A673 (cell line): ENCODE measurements around the gene HOXA3. TPM values are rescaled to one million over a fixed set of nuclear protein-coding genes. Genes with fewer than 3 reads are reported as not detected.
A peak's percentile ranks its signal among the peaks of the same experiment; 100 is the strongest.

ENCODE experiments used
- BruUV-seq: library from RNA; stranded (reverse); fragments of 400-500 nt; replicated peaks from 2 replicates; lab custom pipeline; 2021; lab: Mats Ljungman, UMichigan
- CTCF ChIA-PET: fragments of 300-600 bp; sonication (Branson Sonifier 250); formaldehyde crosslinking; loops from one replicate; lab custom pipeline; 2022; ENCODE audit warnings: antibody characterized with exemption; lab: Charles Lee
- POLR2A ChIA-PET: fragments of 300-600 bp; sonication (Branson Sonifier 250); formaldehyde crosslinking; loops from one replicate; lab custom pipeline; 2022; ENCODE audit warnings: antibody characterized with exemption; ENCODE audit not compliant: low non-redundant PET; lab: Charles Lee
- DNase-seq: peaks from one replicate; pipeline ENCODE4 v3.0.0-alpha.2; 2015; ENCODE audit warnings: low spot score
- H3K27ac ChIP-seq: fragments of 200-600 bp; sonication (generic); 2 replicates; pipeline ENCODE4 v1.5.1; 2016; ENCODE audit warnings: mixed run types, low read depth, mild to moderate bottlenecking, mixed read lengths, antibody characterized with exemption, low read length; ENCODE audit not compliant: poor library complexity, severe bottlenecking
- H3K27me3 ChIP-seq: fragments of 200-600 bp; sonication (generic); replicated peaks from 2 replicates; pipeline ENCODE4 v1.6.1; 2017; ENCODE audit warnings: mixed run types, low read depth, mild to moderate bottlenecking, mixed read lengths, antibody characterized with exemption, low read length; ENCODE audit not compliant: insufficient read depth, poor library complexity
- H3K36me3 ChIP-seq: fragments of 200-600 bp; sonication (generic); 2 replicates; pipeline ENCODE4 v1.6.1; 2016; ENCODE audit warnings: mixed run types, mild to moderate bottlenecking, mixed read lengths, antibody characterized with exemption, low read length; ENCODE audit not compliant: insufficient read depth, poor library complexity, severe bottlenecking
- H3K4me1 ChIP-seq: fragments of 200-600 bp; sonication (generic); 2 replicates; pipeline ENCODE4 v1.6.1; 2017; ENCODE audit warnings: mixed run types, mild to moderate bottlenecking, mixed read lengths, antibody characterized with exemption, low read length; ENCODE audit not compliant: insufficient read depth, poor library complexity, severe bottlenecking
- H3K4me3 ChIP-seq: fragments of 200-600 bp; sonication (generic); 2 replicates; pipeline ENCODE4 v1.5.1; 2016; ENCODE audit warnings: low read depth, mixed run types, mild to moderate bottlenecking, mixed read lengths, low read length; ENCODE audit not compliant: poor library complexity, severe bottlenecking
- H3K9me3 ChIP-seq: fragments of 200-600 bp; sonication (generic); 2 replicates; pipeline ENCODE4 v1.6.1; 2016; ENCODE audit warnings: mixed run types, low read depth, mild to moderate bottlenecking, mixed read lengths, antibody characterized with exemption, low read length; ENCODE audit not compliant: poor library complexity, severe bottlenecking
- CTCF ChIP-seq: fragments of 300-800, 200-600 bp; sonication (generic); conservative IDR thresholded peaks from 2 replicates; pipeline ENCODE4 v1.5.1; 2017; ENCODE audit warnings: low read depth, mild to moderate bottlenecking, antibody characterized with exemption, low read length, moderate library complexity, mixed read lengths
- EZH2 ChIP-seq: fragments of 200-600 bp; sonication (generic); IDR thresholded peaks from 2 replicates; pipeline ENCODE4 v1.6.1; 2017; ENCODE audit warnings: borderline replicate concordance, low read depth, mild to moderate bottlenecking, mixed read lengths, antibody characterized with exemption, low read length; ENCODE audit not compliant: poor library complexity, severe bottlenecking
- intact Hi-C: fragments of 100-400 bp; cut with micrococcal nuclease; formaldehyde crosslinking; loops from one replicate; pipeline ENCODE4 v1.10.0; 2022; ENCODE audit not compliant: unreplicated experiment
- total RNA-seq: library from RNA; stranded (reverse); gene quantifications from 2 replicates; pipeline ENCODE4 v1.2.3, GENCODE V29; 2021

The HOXA3 gene
- total RNA-seq, 1 experiment from 2014 or later = not detected

GRCh38 chr7:27152816-27153442 lies 546 bp upstream of the HOXA3 start:
- DNase-seq = no peak
- CTCF ChIA-PET = no interaction called here
- H3K4me3 ChIP-seq = no peak overlapping the region
- POLR2A ChIA-PET = no interaction called here
- H3K36me3 ChIP-seq = no peaks in the 10 kb centered on the region
- intact Hi-C loops = no loop called here
- no peaks in the 10 kb centered on the region for H3K9me3 ChIP-seq
- no peak for TF ChIP-seq CTCF
- no peak for TF ChIP-seq EZH2
- H3K27me3 ChIP-seq = peaks cover 94% of the 10 kb centered on the region
- H3K27ac ChIP-seq = no peak overlapping the region
- H3K4me1 ChIP-seq = peaks cover 13% of the 10 kb centered on the region
- BruUV-seq = no TSS peak

GRCh38 chr7:27151341-27151930 lies 947 bp downstream of the HOXA3 start:
- TF ChIP-seq CTCF (no peak), EZH2 (no peak)
- no peak for DNase-seq
- Histone ChIP-seq H3K27ac (no peak overlapping the region), H3K4me1 (peaks cover 13% of the 10 kb centered on the region), H3K27me3 (peaks cover 94% of the 10 kb centered on the region), H3K36me3 (no peaks in the 10 kb centered on the region), H3K9me3 (no peaks in the 10 kb centered on the region), H3K4me3 (peak overlapping the region; percentile 26)
- intact Hi-C loops = no loop called here
- POLR2A ChIA-PET = no interaction called here
- CTCF ChIA-PET = interaction anchor here (1.7 kb wide), 1 partner anchor 9 kb away, joined by 5 read pairs; no protein-coding TSS in a partner anchor
- BruUV-seq = no TSS peak

- peak; percentile 77 for TF ChIP-seq EZH2
- peak; percentile 88 for TF ChIP-seq CTCF
- H3K9me3 ChIP-seq = no peaks in the 10 kb centered on the region
- BruUV-seq = no TSS peak
- H3K4me1 ChIP-seq = peaks cover 9% of the 10 kb centered on the region
- intact Hi-C loops = no loop called here
- DNase-seq = peak; percentile 81
- ChIA-PET CTCF (interaction anchor here (1.7 kb wide), 1 partner anchor 10 kb away, joined by 5 read pairs; no protein-coding TSS in a partner anchor), POLR2A (no interaction called here)
- H3K4me3 ChIP-seq = peak overlapping the region; percentile 26
- H3K27me3 ChIP-seq = peaks cover 94% of the 10 kb centered on the region
- no peak overlapping the region for H3K27ac ChIP-seq
- H3K36me3 ChIP-seq = no peaks in the 10 kb centered on the region
These were observed 1.6 kb downstream of the HOXA3 start for GRCh38 chr7:27150568-27151340.
